ENCODE measurements around the gene RPLP1.

RPLP1 gene

DNA sequence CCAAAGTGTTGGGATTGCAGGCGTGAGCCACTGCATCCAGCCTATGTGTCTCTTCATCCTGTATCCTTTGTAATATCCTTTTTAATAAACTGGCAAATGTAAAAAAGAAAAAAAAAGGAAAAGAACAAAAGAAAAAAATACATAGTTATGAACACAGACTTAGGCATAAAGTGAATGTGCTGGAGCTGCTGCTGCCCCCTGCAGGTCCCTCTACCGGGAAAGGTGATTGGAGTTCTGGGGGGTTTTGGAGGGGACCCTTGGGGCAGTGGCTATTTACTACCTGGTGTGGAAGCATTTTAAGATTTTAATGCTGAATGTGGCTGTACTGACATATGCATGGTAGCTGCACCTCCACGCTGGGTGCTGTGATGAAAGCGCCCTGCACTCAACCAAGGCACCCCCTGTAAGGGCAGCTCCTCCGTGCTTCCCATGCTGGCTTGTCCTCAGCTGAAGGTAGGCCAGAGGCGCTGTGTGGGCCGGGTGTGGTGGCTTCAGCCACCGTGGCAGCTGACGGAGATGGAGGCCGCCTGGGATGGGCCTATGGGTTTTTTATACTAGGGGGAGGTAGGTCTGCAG lies 49.9 kb downstream of the RPLP1 start:
- Histone ChIP-seq H3K9me3 (ENCODE audit: control insufficient read depth, low read length) (no peaks in the 10 kb centered on the region), H3K4me2 (ENCODE audit: low read length) (no peak overlapping the region), H3K27ac (no peak overlapping the region), H3K9ac (no peak overlapping the region), H3K4me1 (no peaks in the 10 kb centered on the region), H3K27me3 (ENCODE audit: control insufficient read depth, insufficient read depth, low read length) (no peaks in the 10 kb centered on the region), H3K36me3 (ENCODE audit: control insufficient read depth, insufficient read depth, low read length) (no peaks in the 10 kb centered on the region), H2AFZ (no peak overlapping the region), H3K4me3 (ENCODE audit: low read depth, low read length) (no peak overlapping the region), H3K79me2 (no peaks in the 10 kb centered on the region)
- TF ChIP-seq CTCF (IDR thresholded peaks at IDR 0.05) = no peak

GRCh38 chr15:69504352-69505040 lies 51.9 kb downstream of the RPLP1 start:
- Histone ChIP-seq H3K9me3 (ENCODE audit: control insufficient read depth, low read length) (no peaks in the 10 kb centered on the region), H2AFZ (no peak overlapping the region), H3K27me3 (ENCODE audit: control insufficient read depth, insufficient read depth, low read length) (no peaks in the 10 kb centered on the region), H3K9ac (no peak overlapping the region), H3K79me2 (no peaks in the 10 kb centered on the region), H3K4me2 (ENCODE audit: low read length) (no peak overlapping the region), H3K4me1 (no peaks in the 10 kb centered on the region), H3K27ac (no peak overlapping the region), H3K36me3 (ENCODE audit: control insufficient read depth, insufficient read depth, low read length) (no peaks in the 10 kb centered on the region), H3K4me3 (ENCODE audit: low read depth, low read length) (no peak overlapping the region)
- TF ChIP-seq CTCF (IDR thresholded peaks at IDR 0.05) = no peak
